Ishikawa (cell line): ENCODE results near the gene SPATC1L.

ENCODE experiments used
- CEBPB ChIP-seq: IDR thresholded peaks from 2 replicates; pipeline ENCODE4 v1.6.1; 2012
- CREB1 ChIP-seq: IDR thresholded peaks from 2 replicates; pipeline ENCODE4 v1.6.1; 2012; ENCODE audit warnings: low read depth
- EP300 ChIP-seq: IDR thresholded peaks from 2 replicates; pipeline ENCODE4 v1.6.1; 2012; ENCODE audit warnings: borderline replicate concordance
- TEAD4 ChIP-seq: IDR thresholded peaks from 2 replicates; pipeline ENCODE4 v1.6.1; 2012
- YY1 ChIP-seq: IDR thresholded peaks from 2 replicates; pipeline ENCODE4 v1.6.1; 2012; ENCODE audit warnings: low read depth
- TF ChIP-seq, protein P1 (sequence below): IDR thresholded peaks from 2 replicates; pipeline ENCODE4 v1.6.1; 2012

DNA sequence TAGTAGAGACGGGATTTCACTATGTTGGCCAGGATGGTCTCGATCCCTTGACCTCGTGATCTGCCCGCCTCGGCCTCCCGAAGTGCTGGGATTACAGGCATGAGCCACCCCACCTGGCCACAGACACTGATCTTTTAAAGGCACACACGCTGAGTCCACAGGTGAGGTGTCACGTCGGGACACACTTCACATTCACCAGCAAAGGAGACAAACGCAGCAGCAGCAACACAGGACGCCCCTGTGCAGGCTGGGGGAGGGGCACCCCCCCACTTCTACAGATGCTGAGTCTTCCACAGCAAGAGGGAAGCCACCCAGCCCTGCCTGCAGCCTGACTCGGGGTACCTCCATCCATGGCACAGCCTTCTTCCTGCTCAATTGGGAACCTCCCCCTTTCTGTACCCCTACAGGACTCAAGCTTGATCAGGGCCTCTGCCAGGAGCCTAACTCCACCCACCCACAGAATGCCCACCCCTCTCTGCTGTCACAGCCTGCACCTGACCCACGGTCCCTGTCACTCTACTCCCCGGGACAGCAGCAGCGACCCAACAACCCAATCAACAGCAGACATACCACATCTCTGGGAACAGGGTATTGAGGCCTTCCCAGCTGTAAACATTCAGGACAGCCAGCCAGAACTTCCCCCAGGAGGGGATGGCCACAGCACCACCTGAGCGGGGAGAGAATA lies 34.8 kb upstream of the SPATC1L start:
- TF ChIP-seq TEAD4 = no peak
- TF ChIP-seq EP300 = no peak
- TF ChIP-seq CREB1 = no peak
- TF ChIP-seq, protein P1, sequence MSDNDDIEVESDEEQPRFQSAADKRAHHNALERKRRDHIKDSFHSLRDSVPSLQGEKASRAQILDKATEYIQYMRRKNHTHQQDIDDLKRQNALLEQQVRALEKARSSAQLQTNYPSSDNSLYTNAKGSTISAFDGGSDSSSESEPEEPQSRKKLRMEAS = no peak
- TF ChIP-seq YY1 = no peak
- TF ChIP-seq CEBPB = no peak
